GM23338 (cell line): ENCODE measurements around the gene EYA3. TPM values are rescaled to one million over a fixed set of nuclear protein-coding genes. Genes with fewer than 3 reads are reported as not detected.

Experiments used
- ATAC-seq: fragments of 200-7000 bp; cut with Tn5 transposase; 3 replicates; pipeline ENCODE4 v1.9.1; 2020
- DNase-seq: peaks from one replicate; pipeline ENCODE4 v3.0.0-alpha.2; 2015; ENCODE audit warnings: low spot score
- H2AFZ ChIP-seq: fragments of 200-600 bp; sonication (generic); 2 replicates; pipeline ENCODE4 v1.8.0; 2016; ENCODE audit warnings: antibody characterized with exemption, mild to moderate bottlenecking, moderate library complexity
- H3F3A ChIP-seq: fragments of 200-600 bp; sonication (generic); replicated peaks from 2 replicates; pipeline ENCODE4 v1.8.0; 2017; ENCODE audit warnings: antibody characterized with exemption, mixed run types, low read depth
- H3K27ac ChIP-seq: fragments of 200-600 bp; sonication (generic); 2 replicates; pipeline ENCODE4 v1.6.1; 2016; ENCODE audit warnings: low read depth
- H3K27me3 ChIP-seq: fragments of 200-600 bp; sonication (generic); 2 replicates; pipeline ENCODE4 v1.8.0; 2016; ENCODE audit warnings: mild to moderate bottlenecking, mixed run types, moderate library complexity; ENCODE audit not compliant: insufficient read depth
- H3K36me3 ChIP-seq: fragments of 200-600 bp; sonication (generic); 2 replicates; pipeline ENCODE4 v1.8.0; 2016; ENCODE audit warnings: mild to moderate bottlenecking; ENCODE audit not compliant: insufficient read depth
- H3K4me1 ChIP-seq: fragments of 200-600 bp; sonication (generic); 2 replicates; pipeline ENCODE4 v1.8.0; 2016; ENCODE audit warnings: mild to moderate bottlenecking, moderate library complexity; ENCODE audit not compliant: insufficient read depth
- H3K4me2 ChIP-seq: fragments of 200-600 bp; sonication (generic); 2 replicates; pipeline ENCODE4 v1.7.1; 2017; ENCODE audit warnings: mixed run types
- H3K4me3 ChIP-seq: fragments of 200-600 bp; sonication (generic); 2 replicates; pipeline ENCODE4 v1.6.1; 2016; ENCODE audit warnings: mixed run types
- H3K79me2 ChIP-seq: fragments of 200-600 bp; sonication (generic); replicated peaks from 2 replicates; pipeline ENCODE4 v1.8.0; 2017; ENCODE audit warnings: mild to moderate bottlenecking; ENCODE audit not compliant: insufficient read depth
- H3K9me2 ChIP-seq: fragments of 200-600 bp; sonication (generic); 2 replicates; pipeline ENCODE4 v1.8.0; 2017; ENCODE audit not compliant: insufficient read depth
- H4K20me1 ChIP-seq: fragments of 200-600 bp; sonication (generic); replicated peaks from 2 replicates; pipeline ENCODE4 v1.8.0; 2017; ENCODE audit warnings: mild to moderate bottlenecking; ENCODE audit not compliant: insufficient read depth
- H3K27ac Mint-ChIP-seq: 2 replicates; pipeline ENCODE4 v1.8.0; 2020; ENCODE audit warnings: inconsistent platforms, mild to moderate bottlenecking, moderate library complexity, mixed read lengths
- H3K27me3 Mint-ChIP-seq: 3 replicates; pipeline ENCODE4 v1.8.0; 2022; ENCODE audit warnings: low read depth, mild to moderate bottlenecking, moderate library complexity, mixed read lengths, inconsistent platforms; ENCODE audit not compliant: insufficient read depth, poor library complexity
- H3K36me3 Mint-ChIP-seq: 3 replicates; pipeline ENCODE4 v1.8.0; 2021; ENCODE audit warnings: low read depth, mild to moderate bottlenecking, inconsistent platforms, moderate library complexity, mixed read lengths
- H3K4me1 Mint-ChIP-seq: 3 replicates; pipeline ENCODE4 v1.8.0; 2020; ENCODE audit warnings: mild to moderate bottlenecking, inconsistent platforms, mixed read lengths
- H3K4me3 Mint-ChIP-seq: 3 replicates; pipeline ENCODE4 v1.8.0; 2021; ENCODE audit warnings: moderate library complexity, mild to moderate bottlenecking, inconsistent platforms, mixed read lengths
- H3K9me3 Mint-ChIP-seq: 3 replicates; pipeline ENCODE4 v1.8.0; 2020; ENCODE audit warnings: moderate library complexity, mild to moderate bottlenecking, inconsistent platforms, mixed read lengths
- CREB1 ChIP-seq: fragments of 250-450 bp; sonication (Bioruptor Pico); IDR thresholded peaks from 2 replicates; pipeline ENCODE4 v1.5.0; 2020; ENCODE audit warnings: low read depth, mild to moderate bottlenecking, moderate library complexity
- ETS1 ChIP-seq: IDR thresholded peaks from 2 replicates; pipeline ENCODE4 v1.6.1; 2016; ENCODE audit warnings: antibody characterized with exemption
- EZH2phosphoT487 ChIP-seq: fragments of 200-600 bp; sonication (generic); IDR thresholded peaks from one replicate; pipeline ENCODE4 v1.8.1; 2018; ENCODE audit warnings: antibody characterized with exemption; ENCODE audit not compliant: unreplicated experiment
- REST ChIP-seq: IDR thresholded peaks from one replicate; pipeline ENCODE4 v1.6.1; 2018; ENCODE audit warnings: antibody characterized with exemption; ENCODE audit not compliant: unreplicated experiment
- ZNF114 ChIP-seq: fragments of 250-450 bp; sonication (Bioruptor Pico); IDR thresholded peaks from 2 replicates; pipeline ENCODE4 v1.5.0; 2020; ENCODE audit warnings: mild to moderate bottlenecking, moderate library complexity
- ZNF331 ChIP-seq: fragments of 250-450 bp; sonication (Bioruptor Pico); IDR thresholded peaks from 2 replicates; pipeline ENCODE4 v1.5.0; 2020; ENCODE audit warnings: low read depth, mild to moderate bottlenecking, moderate library complexity
- ZNF462 ChIP-seq: fragments of 250-450 bp; sonication (Bioruptor Pico); IDR thresholded peaks from 2 replicates; pipeline ENCODE4 v1.5.0; 2020; ENCODE audit warnings: mild to moderate bottlenecking, moderate library complexity
- polyA plus RNA-seq: library from polyadenylated mRNA; unstranded; fragments of >200 nt; fragmentation: Nextera tagmentation; extraction: Ambion mirVana; gene quantifications from 2 replicates; pipeline ENCODE4 v1.2.1, GENCODE V29; 2016
- total RNA-seq: library from RNA; depleted of rRNA; stranded (reverse); fragments of >200 nt; shearing (Covaris generic); gene quantifications from 2 replicates; pipeline ENCODE4 v1.2.3, GENCODE V29; 2014
- TF ChIP-seq, protein P1 (sequence below), 2 experiments: fragments of 200-600 bp in 1 of 2; sonication (generic) in 1 of 2; conservative IDR thresholded peaks; 2 replicates each; pipeline versions ENCODE4 v1.5.1 to v1.6.1; 2016 to 2017; ENCODE audit warnings: antibody characterized with exemption in 2 of 2, low read depth in 2 of 2, mild to moderate bottlenecking in 2 of 2, moderate library complexity in 1 of 2

The EYA3 gene
- total and polyA plus RNA-seq, 2 experiments from 2014 or later = 12.5 to 33.6 TPM

DNA sequence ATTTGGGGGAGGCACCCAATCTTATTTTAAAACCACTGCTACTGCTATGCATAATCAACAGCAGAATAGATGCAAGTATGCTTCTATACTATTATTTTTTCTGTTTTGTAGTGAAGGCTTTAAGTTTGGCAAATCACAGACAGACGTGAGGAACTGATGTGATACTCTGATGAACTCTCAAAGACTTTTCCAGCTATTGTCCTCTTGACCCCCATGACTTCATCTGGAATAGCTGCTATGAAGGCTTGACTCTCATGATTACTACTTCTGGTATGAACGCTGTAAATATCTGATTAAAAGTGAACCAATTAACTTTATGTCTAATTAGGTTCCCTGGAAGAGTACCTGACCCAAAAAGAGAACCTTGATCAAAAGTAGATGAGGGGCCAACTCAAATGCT lies 49.1 kb downstream of the EYA3 start (continued):
- TF ChIP-seq, protein P1, sequence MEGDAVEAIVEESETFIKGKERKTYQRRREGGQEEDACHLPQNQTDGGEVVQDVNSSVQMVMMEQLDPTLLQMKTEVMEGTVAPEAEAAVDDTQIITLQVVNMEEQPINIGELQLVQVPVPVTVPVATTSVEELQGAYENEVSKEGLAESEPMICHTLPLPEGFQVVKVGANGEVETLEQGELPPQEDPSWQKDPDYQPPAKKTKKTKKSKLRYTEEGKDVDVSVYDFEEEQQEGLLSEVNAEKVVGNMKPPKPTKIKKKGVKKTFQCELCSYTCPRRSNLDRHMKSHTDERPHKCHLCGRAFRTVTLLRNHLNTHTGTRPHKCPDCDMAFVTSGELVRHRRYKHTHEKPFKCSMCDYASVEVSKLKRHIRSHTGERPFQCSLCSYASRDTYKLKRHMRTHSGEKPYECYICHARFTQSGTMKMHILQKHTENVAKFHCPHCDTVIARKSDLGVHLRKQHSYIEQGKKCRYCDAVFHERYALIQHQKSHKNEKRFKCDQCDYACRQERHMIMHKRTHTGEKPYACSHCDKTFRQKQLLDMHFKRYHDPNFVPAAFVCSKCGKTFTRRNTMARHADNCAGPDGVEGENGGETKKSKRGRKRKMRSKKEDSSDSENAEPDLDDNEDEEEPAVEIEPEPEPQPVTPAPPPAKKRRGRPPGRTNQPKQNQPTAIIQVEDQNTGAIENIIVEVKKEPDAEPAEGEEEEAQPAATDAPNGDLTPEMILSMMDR (conservative IDR thresholded peaks at IDR 0.05; ENCODE audit: low read depth in 2 of 2) = no peak

DNA sequence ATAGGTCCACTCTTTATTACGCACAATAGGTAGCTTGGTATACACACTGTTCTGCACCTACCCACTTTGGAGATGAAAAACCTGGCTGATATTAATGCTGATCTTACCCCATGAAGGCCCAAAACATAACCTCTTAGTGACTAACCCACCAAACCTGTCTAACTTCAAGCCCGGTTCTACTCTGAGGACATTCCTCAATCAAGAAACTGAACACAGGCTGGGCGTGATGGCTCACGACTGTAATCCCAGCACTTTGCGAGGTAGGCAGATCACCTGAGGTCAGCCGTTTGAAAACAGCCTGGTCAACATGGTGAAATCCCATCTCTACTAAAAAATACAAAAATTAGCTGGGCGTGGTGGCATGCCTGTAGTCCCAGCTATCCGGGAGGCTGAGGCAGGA lies 50.5 kb downstream of the EYA3 start:
- H3K36me3 Mint-ChIP-seq = no peaks in the 10 kb centered on the region
- H3K4me1 Mint-ChIP-seq = no peaks in the 10 kb centered on the region
- no peaks in the 10 kb centered on the region for H3K9me3 Mint-ChIP-seq
- H3K27ac Mint-ChIP-seq = no peak overlapping the region
- Histone ChIP-seq H3K4me3 (no peak overlapping the region), H3K27ac (no peak overlapping the region), H2AFZ (no peak overlapping the region), H3K27me3 (no peaks in the 10 kb centered on the region), H4K20me1 (no peaks in the 10 kb centered on the region), H3K4me1 (no peaks in the 10 kb centered on the region), H3K4me2 (no peak overlapping the region), H3F3A (no peaks in the 10 kb centered on the region), H3K9me2 (no peaks in the 10 kb centered on the region), H3K36me3 (peaks cover 8% of the 10 kb centered on the region; the same call in 1 of the 2 replicates), H3K79me2 (no peaks in the 10 kb centered on the region)
- no peak overlapping the region for H3K4me3 Mint-ChIP-seq
- H3K27me3 Mint-ChIP-seq = peaks cover 2% of the 10 kb centered on the region
- TF ChIP-seq CREB1 (CRISPR knock-in tag) (no peak), REST (no peak), ZNF114 (CRISPR knock-in tag) (no peak), EZH2phosphoT487 (no peak), ZNF331 (CRISPR knock-in tag) (no peak), ETS1 (no peak)
- DNase-seq = no peak
- ATAC-seq = no peak

DNA sequence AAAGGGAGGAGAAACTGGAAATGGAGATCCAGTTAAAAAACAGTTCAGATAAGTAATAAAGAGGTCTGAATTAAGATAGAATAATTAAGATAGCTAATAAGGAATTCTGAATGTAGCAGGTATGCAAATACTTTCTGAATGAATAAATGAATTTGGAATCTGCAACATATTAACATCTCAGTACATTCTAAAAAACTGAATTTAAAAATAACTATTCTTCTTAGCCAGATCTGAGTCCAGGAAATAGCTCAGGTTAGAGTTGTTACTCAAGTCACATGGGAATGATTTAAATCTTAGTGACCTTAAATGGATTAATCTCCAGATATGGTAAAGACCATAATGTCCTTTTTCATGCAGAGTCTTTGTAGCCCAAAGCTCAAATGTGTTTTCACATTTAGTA lies 51.2 kb downstream of the EYA3 start:
- no peak for DNase-seq
- no peaks in the 10 kb centered on the region for H3K4me1 ChIP-seq
- Mint-ChIP-seq H3K4me1 (no peaks in the 10 kb centered on the region), H3K27me3 (peaks cover 2% of the 10 kb centered on the region), H3K9me3 (no peaks in the 10 kb centered on the region), H3K4me3 (no peak overlapping the region), H3K36me3 (no peaks in the 10 kb centered on the region), H3K27ac (no peak overlapping the region)
- peaks cover 8% of the 10 kb centered on the region; the same call in 1 of the 2 replicates for H3K36me3 ChIP-seq
- no peaks in the 10 kb centered on the region for H3K27me3 ChIP-seq
- H2AFZ ChIP-seq = no peak overlapping the region
- H3K9me2 ChIP-seq = no peaks in the 10 kb centered on the region
- ATAC-seq = no peak
- H3K4me2 ChIP-seq = no peak overlapping the region
- H4K20me1 ChIP-seq = no peaks in the 10 kb centered on the region
- no peaks in the 10 kb centered on the region for H3K79me2 ChIP-seq
- H3F3A ChIP-seq = no peaks in the 10 kb centered on the region
- no peak overlapping the region for H3K4me3 ChIP-seq
- H3K27ac ChIP-seq = no peak overlapping the region
- TF ChIP-seq ZNF462 (CRISPR knock-in tag) (no peak), CREB1 (CRISPR knock-in tag) (no peak)
